Gastroesophageal sphincter (tissue), 3 donors: ENCODE results near the gene OR1E1.

Source experiments
- EP300 ChIP-seq: sonication (generic); formaldehyde crosslinking; IDR thresholded peaks from one replicate; pipeline ENCODE4 v1.6.1; 2017; ENCODE audit warnings: antibody characterized with exemption, mild to moderate bottlenecking
- POLR2A ChIP-seq, 2 donors: fragments of 450-650 bp; IDR thresholded peaks; one replicate each; pipeline ENCODE4 v1.6.1; 2017; ENCODE audit warnings: antibody characterized with exemption in 2 of 2, mild to moderate bottlenecking in 2 of 2, moderate library complexity in 1 of 2
- POLR2AphosphoS5 ChIP-seq: sonication (generic); formaldehyde crosslinking; IDR thresholded peaks from one replicate; pipeline ENCODE4 v1.6.1; 2017; ENCODE audit warnings: antibody characterized with exemption
- TF ChIP-seq, protein P1 (sequence below), 4 experiments: fragments of 200-600 bp in 2 of 4; fragments of 450-650 bp in 2 of 4; sonication (generic) in 1 of 4; IDR thresholded peaks; one replicate each; pipeline ENCODE4 v1.5.1; 2017 to 2019; ENCODE audit warnings: antibody characterized with exemption in 4 of 4, mild to moderate bottlenecking in 2 of 4, moderate library complexity in 2 of 4

DNA sequence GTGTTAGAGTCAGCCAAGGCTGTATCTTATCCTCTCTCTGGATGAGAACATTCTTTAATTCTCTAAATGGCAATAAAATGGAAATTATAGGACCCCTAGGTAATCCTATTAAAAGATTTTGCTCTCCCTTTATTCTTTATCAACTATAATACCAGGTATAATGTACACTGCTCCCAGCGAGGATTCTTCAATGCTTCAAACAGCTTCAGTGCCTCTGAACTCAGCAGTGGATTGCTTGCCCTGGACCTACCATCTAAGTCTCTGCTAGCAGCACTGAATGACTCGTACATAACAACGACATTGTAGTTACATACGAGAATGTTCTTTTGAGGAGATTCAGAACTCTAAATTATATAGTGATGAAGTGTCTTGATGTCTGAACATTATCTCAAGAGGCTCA, 8.4 kb downstream of the OR1E1 start:
- TF ChIP-seq POLR2AphosphoS5 = no peak
- TF ChIP-seq POLR2A (IDR thresholded peaks at IDR 0.05) = no peak
- TF ChIP-seq, protein P1, sequence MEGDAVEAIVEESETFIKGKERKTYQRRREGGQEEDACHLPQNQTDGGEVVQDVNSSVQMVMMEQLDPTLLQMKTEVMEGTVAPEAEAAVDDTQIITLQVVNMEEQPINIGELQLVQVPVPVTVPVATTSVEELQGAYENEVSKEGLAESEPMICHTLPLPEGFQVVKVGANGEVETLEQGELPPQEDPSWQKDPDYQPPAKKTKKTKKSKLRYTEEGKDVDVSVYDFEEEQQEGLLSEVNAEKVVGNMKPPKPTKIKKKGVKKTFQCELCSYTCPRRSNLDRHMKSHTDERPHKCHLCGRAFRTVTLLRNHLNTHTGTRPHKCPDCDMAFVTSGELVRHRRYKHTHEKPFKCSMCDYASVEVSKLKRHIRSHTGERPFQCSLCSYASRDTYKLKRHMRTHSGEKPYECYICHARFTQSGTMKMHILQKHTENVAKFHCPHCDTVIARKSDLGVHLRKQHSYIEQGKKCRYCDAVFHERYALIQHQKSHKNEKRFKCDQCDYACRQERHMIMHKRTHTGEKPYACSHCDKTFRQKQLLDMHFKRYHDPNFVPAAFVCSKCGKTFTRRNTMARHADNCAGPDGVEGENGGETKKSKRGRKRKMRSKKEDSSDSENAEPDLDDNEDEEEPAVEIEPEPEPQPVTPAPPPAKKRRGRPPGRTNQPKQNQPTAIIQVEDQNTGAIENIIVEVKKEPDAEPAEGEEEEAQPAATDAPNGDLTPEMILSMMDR (IDR thresholded peaks at IDR 0.05) = no peak
- no peak for TF ChIP-seq EP300
